ENCODE measurements around the gene RASL11A. TPM values are rescaled to one million over a fixed set of nuclear protein-coding genes. Genes with fewer than 3 reads are reported as not detected.

Gene RASL11A
- total RNA-seq, 6 experiments from 2014 or later = 3.3 to 9.6 (median 7.3) TPM

GRCh38 chr13:27300941-27301586 lies 30.4 kb downstream of the RASL11A start:
- no peaks in the 10 kb centered on the region; the same call in 1 of the 2 replicates for H3K4me1 Mint-ChIP-seq (ENCODE audit: low read depth)
- H3K27me3 Mint-ChIP-seq (ENCODE audit: insufficient read depth) = peaks cover 48% of the 10 kb centered on the region
- H3K36me3 Mint-ChIP-seq (ENCODE audit: low read depth) = no peaks in the 10 kb centered on the region
- DNase-seq = no peak
- H3K4me3 Mint-ChIP-seq = no peak overlapping the region
- H3K27ac Mint-ChIP-seq = no peak overlapping the region
- no peak for TF ChIP-seq CTCF (IDR thresholded peaks at IDR 0.05)
- no peaks in the 10 kb centered on the region for H3K9me3 Mint-ChIP-seq

- TF ChIP-seq CTCF (IDR thresholded peaks at IDR 0.05) = no peak
- H3K4me1 Mint-ChIP-seq (ENCODE audit: low read depth) = no peaks in the 10 kb centered on the region
- no peaks in the 10 kb centered on the region for H3K9me3 Mint-ChIP-seq
- DNase-seq = no peak
- no peaks in the 10 kb centered on the region for H3K36me3 Mint-ChIP-seq (ENCODE audit: low read depth)
- H3K4me3 Mint-ChIP-seq = no peak overlapping the region
- H3K27me3 Mint-ChIP-seq (ENCODE audit: insufficient read depth) = peaks cover 38% of the 10 kb centered on the region
- H3K27ac Mint-ChIP-seq = no peak overlapping the region
Observed at GRCh38 chr13:27302643-27303262, 32.1 kb downstream of the RASL11A start.

- Mint-ChIP-seq H3K27ac (no peak overlapping the region), H3K27me3 (ENCODE audit: insufficient read depth) (peaks cover 36% of the 10 kb centered on the region), H3K9me3 (no peaks in the 10 kb centered on the region), H3K4me3 (no peak overlapping the region), H3K36me3 (ENCODE audit: low read depth) (no peaks in the 10 kb centered on the region), H3K4me1 (ENCODE audit: low read depth) (peaks cover 2% of the 10 kb centered on the region; the same call in 1 of the 2 replicates)
- no peak for TF ChIP-seq CTCF (IDR thresholded peaks at IDR 0.05)
- no peak for DNase-seq
Observed at GRCh38 chr13:27304099-27304498, 33.5 kb downstream of the RASL11A start.

GRCh38 chr13:27304611-27305010 lies 34.0 kb downstream of the RASL11A start:
- Mint-ChIP-seq H3K36me3 (ENCODE audit: low read depth) (no peaks in the 10 kb centered on the region), H3K27ac (no peak overlapping the region), H3K27me3 (ENCODE audit: insufficient read depth) (peaks cover 35% of the 10 kb centered on the region), H3K9me3 (no peaks in the 10 kb centered on the region), H3K4me1 (ENCODE audit: low read depth) (peaks cover 7% of the 10 kb centered on the region), H3K4me3 (no peak overlapping the region)
- no peak for TF ChIP-seq CTCF (IDR thresholded peaks at IDR 0.05)
- no peak for DNase-seq

- Mint-ChIP-seq H3K36me3 (ENCODE audit: low read depth) (no peaks in the 10 kb centered on the region), H3K27me3 (ENCODE audit: insufficient read depth) (peaks cover 26% of the 10 kb centered on the region), H3K27ac (no peak overlapping the region), H3K4me3 (no peak overlapping the region), H3K9me3 (no peaks in the 10 kb centered on the region), H3K4me1 (ENCODE audit: low read depth) (peaks cover 22% of the 10 kb centered on the region)
- no peak for DNase-seq
- TF ChIP-seq CTCF (IDR thresholded peaks at IDR 0.05) = no peak
Observed at GRCh38 chr13:27306364-27306763, 35.7 kb downstream of the RASL11A start.

Measured in HFFc6 (cell line).